GM20000 (cell line): ENCODE measurements around the gene RAB26.

Source experiments
- DNase-seq: peaks from one replicate; pipeline ENCODE4 v3.0.0; 2012; ENCODE audit warnings: low spot score
- CTCF ChIP-seq: IDR thresholded peaks from 2 replicates; pipeline ENCODE4 v1.5.1; 2012; ENCODE audit warnings: mild to moderate bottlenecking, control low read depth; ENCODE audit errors: extremely low read depth, missing control alignments

The RAB26 gene

GRCh38 chr16:2184346-2184745 is 35.9 kb downstream of the RAB26 start:
- DNase-seq: no peak
- no peak for TF ChIP-seq CTCF

GRCh38 chr16:2184962-2185361 is 36.5 kb downstream of the RAB26 start:
- DNase-seq: no peak
- TF ChIP-seq CTCF: no peak

GRCh38 chr16:2186064-2186463 is 37.6 kb downstream of the RAB26 start:
- DNase-seq: no peak
- TF ChIP-seq CTCF: no peak

GRCh38 chr16:2186505-2186904 is 38.1 kb downstream of the RAB26 start:
- no peak for TF ChIP-seq CTCF
- no peak for DNase-seq

- TF ChIP-seq CTCF: no peak
- DNase-seq: no peak
Measured at GRCh38 chr16:2187212-2187611, 38.8 kb downstream of the RAB26 start.

- no peak for DNase-seq
- no peak for TF ChIP-seq CTCF
Measured at GRCh38 chr16:2188395-2188794, 40.0 kb downstream of the RAB26 start.

GRCh38 chr16:2189252-2189893 is 40.9 kb downstream of the RAB26 start:
- DNase-seq: no peak
- TF ChIP-seq CTCF: no peak
